ES-I3 (cell line): ENCODE results near the gene RYR1.
"Not testable (repeated sequence)": the region's sequence is repeated elsewhere in the genome, so short reads cannot be mapped to it uniquely, and the experiment has no call there.

Experiments used
- H3K36me3 ChIP-seq: 2 replicates; pipeline ENCODE4 v1.6.1; 2013; ENCODE audit warnings: mild to moderate bottlenecking, low read length, control low read depth, moderate library complexity; ENCODE audit not compliant: insufficient read depth
- H3K4me1 ChIP-seq: 2 replicates; pipeline ENCODE4 v1.6.1; 2013; ENCODE audit warnings: mild to moderate bottlenecking, control low read depth, low read length; ENCODE audit not compliant: insufficient read depth
- H3K9ac ChIP-seq: 2 replicates; pipeline ENCODE4 v1.6.1; 2013; ENCODE audit warnings: low read depth, mild to moderate bottlenecking, low read length, moderate library complexity
- H3K9me3 ChIP-seq: 2 replicates; pipeline ENCODE4 v1.6.1; 2013; ENCODE audit warnings: mild to moderate bottlenecking, low read length, moderate library complexity; ENCODE audit not compliant: control insufficient read depth, insufficient read depth

The RYR1 gene

GRCh38 chr19:38391911-38392464 lies 41.5 kb upstream of the RYR1 start:
- Histone ChIP-seq H3K9ac (no peak overlapping the region), H3K4me1 (peaks cover 23% of the 10 kb centered on the region), H3K36me3 (peaks cover 3% of the 10 kb centered on the region), H3K9me3 (no peaks in the 10 kb centered on the region)

DNA sequence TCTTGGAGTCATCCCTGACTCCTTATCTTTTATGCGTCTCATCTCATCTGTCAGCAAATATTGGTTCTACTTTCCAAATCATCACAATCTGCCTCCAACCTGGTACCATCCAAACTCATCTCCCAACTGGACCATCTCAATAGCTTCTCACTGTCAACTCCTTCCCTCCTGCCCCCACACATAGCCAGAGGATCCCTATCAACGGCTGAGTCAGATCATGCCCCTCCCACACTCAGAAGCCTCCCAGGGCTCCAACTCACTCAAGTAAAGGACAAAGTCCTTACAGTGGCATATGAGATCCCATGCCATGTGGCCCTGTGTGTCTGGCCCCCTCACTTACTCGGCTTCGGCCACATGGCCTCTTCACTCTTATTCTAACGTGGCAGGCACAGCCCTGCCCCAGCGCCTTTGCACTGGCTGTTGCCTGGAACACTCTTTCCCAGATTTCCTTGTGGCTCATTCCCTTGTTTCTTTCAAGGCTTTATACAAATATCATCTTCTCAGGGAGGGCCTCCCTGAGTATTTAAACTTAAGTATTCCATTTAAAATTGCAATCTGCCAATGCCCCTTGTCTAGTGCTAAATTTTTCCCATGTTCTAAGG lies 40.7 kb upstream of the RYR1 start:
- Histone ChIP-seq H3K4me1 (peaks cover 23% of the 10 kb centered on the region), H3K36me3 (peaks cover 3% of the 10 kb centered on the region), H3K9ac (no peak overlapping the region), H3K9me3 (no peaks in the 10 kb centered on the region)

- Histone ChIP-seq H3K4me1 (peaks cover 24% of the 10 kb centered on the region), H3K36me3 (peaks cover 3% of the 10 kb centered on the region), H3K9me3 (no peaks in the 10 kb centered on the region), H3K9ac (peak overlapping the region; percentile 61; the same call in 1 of the 2 replicates)
These were observed 39.0 kb upstream of the RYR1 start for GRCh38 chr19:38394488-38394887.

- no peaks in the 10 kb centered on the region for H3K9me3 ChIP-seq
- peaks cover 23% of the 10 kb centered on the region for H3K4me1 ChIP-seq
- peaks cover 3% of the 10 kb centered on the region for H3K36me3 ChIP-seq
- H3K9ac ChIP-seq, result peak overlapping the region; percentile 61
These were observed 37.9 kb upstream of the RYR1 start for GRCh38 chr19:38395381-38396114.

DNA sequence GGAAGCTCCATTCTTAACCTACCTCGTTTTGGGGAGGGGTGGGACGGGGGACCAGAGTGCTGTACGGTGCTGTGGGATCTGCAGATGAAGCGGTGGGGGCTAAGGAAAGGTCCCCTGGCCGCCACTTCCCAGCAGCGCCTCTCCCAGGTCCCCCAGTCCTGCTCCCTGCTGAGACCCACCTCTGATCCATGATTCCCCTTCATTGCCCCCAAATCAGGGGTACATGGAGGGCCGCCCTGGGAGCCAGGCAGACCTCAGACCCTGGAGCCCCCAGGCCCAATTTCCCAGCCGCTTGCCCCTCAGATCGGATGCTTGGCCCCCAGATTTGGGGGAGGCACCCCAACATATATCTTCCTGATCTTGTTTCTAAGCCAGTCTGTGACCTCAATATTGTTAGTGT lies 34.4 kb upstream of the RYR1 start:
- H3K4me1 ChIP-seq, result peaks cover 5% of the 10 kb centered on the region; the same call in 1 of the 2 replicates
- no peak overlapping the region for H3K9ac ChIP-seq
- H3K36me3 ChIP-seq, result no peaks in the 10 kb centered on the region; the same call in 1 of the 2 replicates
- no peaks in the 10 kb centered on the region for H3K9me3 ChIP-seq

DNA sequence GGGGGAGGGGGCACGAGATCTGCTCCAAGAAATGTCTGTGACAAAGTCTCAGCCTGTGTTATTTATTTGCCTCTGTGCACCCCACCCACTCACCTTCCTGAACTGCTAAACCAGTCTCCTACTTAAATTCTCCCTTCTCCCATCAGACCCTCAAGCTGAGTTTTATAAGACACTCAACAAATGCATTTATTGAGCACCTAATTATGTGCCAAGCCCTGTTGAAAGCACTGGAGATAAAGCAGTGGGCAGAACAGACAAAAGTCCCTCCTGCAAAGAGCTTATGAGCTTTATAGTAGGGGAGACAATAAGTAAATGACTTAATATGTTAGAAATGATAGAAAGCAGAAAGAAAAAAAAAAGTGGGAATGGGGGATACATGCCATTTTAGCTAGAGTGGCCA lies 34.0 kb upstream of the RYR1 start:
- Histone ChIP-seq H3K4me1 (peaks cover 2% of the 10 kb centered on the region; the same call in 1 of the 2 replicates), H3K9me3 (no peaks in the 10 kb centered on the region), H3K9ac (no peak overlapping the region), H3K36me3 (no peaks in the 10 kb centered on the region; the same call in 1 of the 2 replicates)

DNA sequence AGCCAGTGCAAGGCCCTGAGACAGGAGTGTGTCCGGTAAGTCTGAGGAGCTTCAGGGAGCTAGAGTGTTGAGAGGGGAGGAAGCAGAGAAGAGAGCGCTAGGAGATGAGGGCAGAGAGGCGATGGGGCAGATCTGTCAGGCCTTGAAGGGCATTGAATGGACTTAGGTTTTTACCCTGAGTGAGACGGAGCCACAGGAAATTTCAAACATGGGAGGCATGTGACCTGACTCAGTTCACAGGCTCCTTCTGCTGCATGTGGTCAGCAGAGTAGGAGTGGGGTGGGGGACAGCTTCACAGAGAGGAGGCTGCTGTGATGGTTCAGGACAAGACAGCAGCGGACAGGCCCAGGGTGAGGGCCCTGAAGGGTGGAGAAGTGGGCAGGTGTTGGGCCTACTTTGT lies 33.1 kb upstream of the RYR1 start:
- Histone ChIP-seq H3K4me1 (peaks cover 2% of the 10 kb centered on the region; the same call in 1 of the 2 replicates), H3K9ac (no peak overlapping the region), H3K36me3 (no peaks in the 10 kb centered on the region; the same call in 1 of the 2 replicates), H3K9me3 (no peaks in the 10 kb centered on the region)

DNA sequence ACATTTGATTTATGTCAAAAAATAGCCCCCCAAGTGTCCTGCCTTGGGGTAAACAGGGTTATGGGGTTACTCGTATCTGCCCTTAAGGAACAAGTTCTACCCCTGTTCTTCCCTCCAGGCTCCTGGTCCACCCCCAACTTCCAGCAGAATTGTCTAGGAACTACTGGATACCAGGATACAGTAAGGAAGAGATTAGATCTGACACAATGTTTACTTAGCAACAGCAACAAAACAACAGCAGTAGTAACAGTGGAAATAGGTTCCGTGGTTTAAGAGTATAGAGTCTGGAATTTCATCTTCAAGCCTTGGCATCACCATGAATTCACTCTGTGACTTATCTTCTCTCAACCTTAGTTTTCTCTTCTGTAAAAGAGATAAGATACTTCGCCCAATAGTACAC lies 32.3 kb upstream of the RYR1 start:
- Histone ChIP-seq H3K9ac (no peak overlapping the region), H3K36me3 (no peaks in the 10 kb centered on the region; the same call in 1 of the 2 replicates), H3K4me1 (peaks cover 2% of the 10 kb centered on the region; the same call in 1 of the 2 replicates), H3K9me3 (no peaks in the 10 kb centered on the region)

GRCh38 chr19:38402623-38402966 lies 30.9 kb upstream of the RYR1 start:
- Histone ChIP-seq H3K4me1 (0 out of 2 replicates have a peak, but pooled peaks cover 2% of the 10 kb centered on the region), H3K9me3 (no peaks in the 10 kb centered on the region), H3K9ac (peak overlapping the region; percentile 70; the same call in 1 of the 2 replicates), H3K36me3 (no peaks in the 10 kb centered on the region; the same call in 1 of the 2 replicates)

DNA sequence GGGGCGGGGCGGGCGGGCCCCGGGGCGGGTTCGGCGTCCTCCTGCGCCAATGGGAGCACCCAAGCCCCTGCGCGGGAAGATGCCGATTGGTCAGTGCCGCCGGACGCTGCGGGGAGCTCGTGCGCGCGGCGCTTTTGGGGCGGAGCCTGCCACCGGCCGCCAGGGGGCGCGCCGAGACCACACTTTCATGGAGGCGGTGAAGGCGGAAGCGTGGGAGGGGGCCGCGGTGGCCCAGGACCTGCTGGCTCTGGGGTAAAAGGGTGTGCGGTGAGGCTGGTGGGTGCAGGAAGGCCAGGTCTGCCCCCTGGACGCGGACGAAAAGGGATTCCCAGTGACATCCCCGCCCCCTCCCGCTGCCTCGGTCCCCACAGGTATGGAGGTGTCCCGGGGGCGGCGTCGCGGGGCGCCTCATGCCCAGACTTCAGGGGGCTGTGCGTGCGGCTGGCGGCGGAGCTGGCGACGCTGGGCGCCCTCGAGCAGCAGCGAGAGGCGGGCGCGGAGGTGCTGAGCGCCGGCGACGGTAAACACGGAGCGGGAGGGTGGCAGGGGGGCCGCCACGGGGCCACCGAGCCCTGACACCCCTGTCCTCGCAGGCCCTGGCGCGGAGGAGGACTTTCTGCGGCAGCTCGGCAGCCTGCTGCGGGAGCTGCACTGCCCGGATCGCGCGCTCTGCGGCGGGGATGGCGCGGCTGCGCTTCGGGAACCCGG lies 30.4 kb upstream of the RYR1 start, which contains the start of gene FAM98C:
Gene FAM98C, plus strand, starts transcription at position 127 of the 708 bp plus-strand sequence. Its CDS starts 61 bp downstream, at position 188.
- Histone ChIP-seq H3K9me3 (no peaks in the 10 kb centered on the region), H3K4me1 (0 out of 2 replicates have a peak, but pooled peaks cover 2% of the 10 kb centered on the region), H3K36me3 (no peaks in the 10 kb centered on the region; the same call in 1 of the 2 replicates), H3K9ac (peak within 1 kb of the TSS; percentile 81)

DNA sequence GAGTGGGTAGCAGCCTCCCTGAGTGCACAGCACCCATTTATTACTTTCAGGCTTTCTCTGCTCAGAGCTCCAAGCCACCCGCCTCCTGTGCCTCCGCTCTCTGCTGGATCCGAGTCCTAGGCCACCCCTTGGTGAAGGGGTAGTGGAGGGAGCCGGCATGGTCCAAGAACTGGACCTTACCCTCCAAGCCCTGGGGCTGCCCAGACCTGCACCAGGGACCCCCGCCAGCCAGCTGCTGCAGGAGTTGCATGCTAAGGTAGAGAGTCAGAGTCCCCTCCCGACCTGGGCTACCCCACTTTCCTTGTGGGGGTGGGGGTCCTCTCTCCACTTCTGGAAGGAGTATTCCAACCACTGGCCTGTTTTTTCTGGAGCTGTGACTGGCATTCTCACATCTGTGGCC lies 28.6 kb upstream of the RYR1 start:
- no peaks in the 10 kb centered on the region for H3K4me1 ChIP-seq
- H3K9me3 ChIP-seq, result no peaks in the 10 kb centered on the region
- no peaks in the 10 kb centered on the region; the same call in 1 of the 2 replicates for H3K36me3 ChIP-seq
- H3K9ac ChIP-seq, result no peak overlapping the region

DNA sequence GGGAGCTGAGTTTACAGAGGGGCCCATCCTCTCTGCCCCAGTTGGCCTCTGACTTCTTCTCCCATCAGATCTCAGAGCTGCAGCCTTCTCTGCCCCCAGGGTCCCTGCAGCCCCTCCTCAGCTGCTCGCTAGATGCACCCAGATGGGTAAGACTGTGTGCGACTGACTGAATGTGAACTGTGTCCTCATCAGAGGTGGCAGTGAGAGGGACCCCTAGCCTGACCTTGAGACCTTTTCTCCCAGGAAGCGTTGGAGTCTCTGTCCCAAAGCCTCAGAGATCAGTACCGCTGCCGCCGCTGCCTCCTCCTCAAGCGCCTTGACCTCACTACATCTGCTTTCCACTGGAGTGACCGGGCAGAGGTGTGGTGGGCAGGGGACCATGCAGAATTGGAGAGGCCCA lies 28.2 kb upstream of the RYR1 start:
- no peak overlapping the region for H3K9ac ChIP-seq
- no peaks in the 10 kb centered on the region; the same call in 1 of the 2 replicates for H3K36me3 ChIP-seq
- H3K4me1 ChIP-seq, result no peaks in the 10 kb centered on the region
- no peaks in the 10 kb centered on the region for H3K9me3 ChIP-seq

GRCh38 chr19:38409631-38410133 lies 23.8 kb upstream of the RYR1 start:
- H3K4me1 ChIP-seq, result no peaks in the 10 kb centered on the region

GRCh38 chr19:38410407-38410806 lies 23.1 kb upstream of the RYR1 start:
- not testable (repeated sequence) for H3K4me1 ChIP-seq, H3K9ac ChIP-seq, H3K36me3 ChIP-seq, H3K9me3 ChIP-seq

More at GRCh38 chr19:38409631-38410133, 23.8 kb upstream of the RYR1 start:
- H3K9ac ChIP-seq, result no peak overlapping the region
- H3K9me3 ChIP-seq, result no peaks in the 10 kb centered on the region
- no peaks in the 10 kb centered on the region; the same call in 1 of the 2 replicates for H3K36me3 ChIP-seq
